ENCODE results near the gene KCTD14.

The KCTD14 gene

GRCh38 chr11:78069465-78069864 lies 46.4 kb upstream of the KCTD14 start:
- no peaks in the 10 kb centered on the region for H4K20me1 ChIP-seq (ENCODE audit: insufficient read depth)
- no peaks in the 10 kb centered on the region for H3K27me3 ChIP-seq (ENCODE audit: insufficient read depth, low read depth)
- H3K36me3 ChIP-seq (ENCODE audit: insufficient read depth): peaks cover 17% of the 10 kb centered on the region; the same call in 1 of the 2 replicates
- no peak overlapping the region for H3K27ac ChIP-seq
- H2AFZ ChIP-seq (ENCODE audit: low read depth): no peak overlapping the region
- H3K9ac ChIP-seq: no peak overlapping the region
- no peak overlapping the region for H3K4me2 ChIP-seq
- no peak overlapping the region for H3K4me3 ChIP-seq (IDR thresholded peaks at IDR 0.05; ENCODE audit: insufficient read depth, low read depth, low read length)
- peaks cover 6% of the 10 kb centered on the region; the same call in 1 of the 2 replicates for H3K79me2 ChIP-seq (ENCODE audit: insufficient read depth, low read depth)
- H3K4me1 ChIP-seq (ENCODE audit: low read depth, poor library complexity, severe bottlenecking): peaks cover 14% of the 10 kb centered on the region
- TF ChIP-seq CTCF (conservative IDR thresholded peaks at IDR 0.05; ENCODE audit: low read depth, low read length): no peak

DNA sequence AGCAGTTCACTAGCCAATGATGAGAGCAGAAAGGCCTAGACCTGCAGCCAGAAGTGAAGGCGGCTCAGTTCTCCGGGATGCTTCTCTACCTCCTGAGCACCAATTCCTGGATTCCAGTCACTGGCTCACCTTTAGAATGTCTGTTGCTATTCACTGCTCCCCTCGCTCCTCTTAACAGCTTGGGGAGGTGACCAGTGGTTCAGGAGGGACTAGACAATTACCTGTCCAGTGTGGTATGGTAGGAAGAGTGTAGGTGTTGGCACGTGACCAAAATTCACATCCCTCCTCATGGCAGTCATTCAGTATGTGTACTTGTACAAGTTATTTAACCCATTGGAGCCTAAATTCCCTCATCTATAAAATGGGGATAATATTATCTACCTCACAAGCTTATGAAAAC lies 44.6 kb upstream of the KCTD14 start:
- Histone ChIP-seq H4K20me1 (ENCODE audit: insufficient read depth) (no peaks in the 10 kb centered on the region), H3K27me3 (ENCODE audit: insufficient read depth, low read depth) (no peaks in the 10 kb centered on the region), H3K4me2 (no peak overlapping the region), H3K4me1 (ENCODE audit: low read depth, poor library complexity, severe bottlenecking) (peaks cover 14% of the 10 kb centered on the region), H3K36me3 (ENCODE audit: insufficient read depth) (peaks cover 17% of the 10 kb centered on the region; the same call in 1 of the 2 replicates), H3K27ac (no peak overlapping the region), H3K9ac (no peak overlapping the region), H3K4me3 (IDR thresholded peaks at IDR 0.05; ENCODE audit: insufficient read depth, low read depth, low read length) (no peak overlapping the region), H2AFZ (ENCODE audit: low read depth) (no peak overlapping the region), H3K79me2 (ENCODE audit: insufficient read depth, low read depth) (no peaks in the 10 kb centered on the region)
- no peak for TF ChIP-seq CTCF (conservative IDR thresholded peaks at IDR 0.05; ENCODE audit: low read depth, low read length)

GRCh38 chr11:78066471-78066870 lies 43.4 kb upstream of the KCTD14 start:
- Histone ChIP-seq H3K79me2 (ENCODE audit: insufficient read depth, low read depth) (no peaks in the 10 kb centered on the region), H3K27ac (no peak overlapping the region), H3K27me3 (ENCODE audit: insufficient read depth, low read depth) (no peaks in the 10 kb centered on the region), H3K4me3 (IDR thresholded peaks at IDR 0.05; ENCODE audit: insufficient read depth, low read depth, low read length) (no peak overlapping the region), H3K4me1 (ENCODE audit: low read depth, poor library complexity, severe bottlenecking) (peaks cover 14% of the 10 kb centered on the region), H3K36me3 (ENCODE audit: insufficient read depth) (peaks cover 15% of the 10 kb centered on the region; the same call in 1 of the 2 replicates), H3K9ac (no peak overlapping the region), H3K4me2 (no peak overlapping the region), H2AFZ (ENCODE audit: low read depth) (no peak overlapping the region), H4K20me1 (ENCODE audit: insufficient read depth) (no peaks in the 10 kb centered on the region)
- TF ChIP-seq CTCF (conservative IDR thresholded peaks at IDR 0.05; ENCODE audit: low read depth, low read length): no peak

- H3K79me2 ChIP-seq (ENCODE audit: insufficient read depth, low read depth): no peaks in the 10 kb centered on the region
- peaks cover 14% of the 10 kb centered on the region for H3K4me1 ChIP-seq (ENCODE audit: low read depth, poor library complexity, severe bottlenecking)
- peaks cover 9% of the 10 kb centered on the region; the same call in 1 of the 2 replicates for H3K36me3 ChIP-seq (ENCODE audit: insufficient read depth)
- no peak overlapping the region for H3K9ac ChIP-seq
- no peaks in the 10 kb centered on the region for H3K27me3 ChIP-seq (ENCODE audit: insufficient read depth, low read depth)
- no peaks in the 10 kb centered on the region for H4K20me1 ChIP-seq (ENCODE audit: insufficient read depth)
- H3K4me2 ChIP-seq: no peak overlapping the region; the same call in 1 of the 2 replicates
- H3K27ac ChIP-seq: no peak overlapping the region
- TF ChIP-seq CTCF (conservative IDR thresholded peaks at IDR 0.05; ENCODE audit: low read depth, low read length): no peak
- H3K4me3 ChIP-seq (IDR thresholded peaks at IDR 0.05; ENCODE audit: insufficient read depth, low read depth, low read length): no peak overlapping the region
- no peak overlapping the region for H2AFZ ChIP-seq (ENCODE audit: low read depth)
Measured at GRCh38 chr11:78065203-78065602, 42.1 kb upstream of the KCTD14 start.

All from KMS-11 (cell line).